MM.1S (cell line): ENCODE data around the gene NCKAP5.

ENCODE experiments used
- DNase-seq: peaks from one replicate; pipeline ENCODE4 v3.0.0-alpha.2; 2015
- H2AFZ ChIP-seq: fragments of 300-600 bp; sonication (generic); 2 replicates; pipeline ENCODE4 v1.6.0; 2016; ENCODE audit warnings: antibody characterized with exemption, low read length
- H3F3A ChIP-seq: fragments of 300-600 bp; sonication (generic); 2 replicates; pipeline ENCODE4 v1.6.1; 2016; ENCODE audit warnings: mild to moderate bottlenecking, antibody characterized with exemption, low read length, moderate library complexity, mixed read lengths; ENCODE audit not compliant: insufficient read depth
- H3K27ac ChIP-seq: fragments of 300-600 bp; sonication (generic); 2 replicates; pipeline ENCODE4 v1.5.1; 2016; ENCODE audit warnings: mild to moderate bottlenecking, low read length
- H3K27me3 ChIP-seq: fragments of 300-600 bp; sonication (generic); replicated peaks from 2 replicates; pipeline ENCODE4 v1.6.0; 2016; ENCODE audit warnings: low read length; ENCODE audit not compliant: insufficient read depth
- H3K36me3 ChIP-seq: fragments of 300-600 bp; sonication (generic); replicated peaks from 2 replicates; pipeline ENCODE4 v1.6.1; 2016; ENCODE audit warnings: mild to moderate bottlenecking, low read length, mixed read lengths; ENCODE audit not compliant: insufficient read depth
- H3K4me1 ChIP-seq: fragments of 300-600 bp; sonication (generic); 2 replicates; pipeline ENCODE4 v1.6.1; 2016; ENCODE audit warnings: low read length, mixed read lengths
- H3K4me2 ChIP-seq: fragments of 300-600 bp; sonication (generic); 2 replicates; pipeline ENCODE4 v1.6.0; 2016; ENCODE audit warnings: low read depth, low read length
- H3K4me3 ChIP-seq: fragments of 300-600 bp; sonication (generic); 2 replicates; pipeline ENCODE4 v1.5.1; 2016; ENCODE audit warnings: low read length, mixed read lengths
- H3K79me2 ChIP-seq: fragments of 300-600 bp; sonication (generic); 2 replicates; pipeline ENCODE4 v1.6.1; 2016; ENCODE audit warnings: mixed run types, low read length, mixed read lengths
- H3K9ac ChIP-seq: fragments of 300-600 bp; sonication (generic); 2 replicates; pipeline ENCODE4 v1.6.1; 2016; ENCODE audit warnings: low read length, mixed read lengths
- H3K9me2 ChIP-seq: fragments of 300-600 bp; sonication (generic); replicated peaks from 2 replicates; pipeline ENCODE4 v1.6.1; 2016; ENCODE audit warnings: mild to moderate bottlenecking, low read length, mixed read lengths; ENCODE audit not compliant: insufficient read depth
- H3K9me3 ChIP-seq: fragments of 300-600 bp; sonication (generic); replicated peaks from 2 replicates; pipeline ENCODE4 v1.6.1; 2016; ENCODE audit warnings: mild to moderate bottlenecking, low read length, mixed read lengths; ENCODE audit not compliant: insufficient read depth
- H4K20me1 ChIP-seq: fragments of 300-600 bp; sonication (generic); 2 replicates; pipeline ENCODE4 v1.6.1; 2016; ENCODE audit warnings: mild to moderate bottlenecking, low read length, moderate library complexity, mixed read lengths; ENCODE audit not compliant: insufficient read depth
- EZH2 ChIP-seq: fragments of 300-600 bp; sonication (generic); optimal IDR thresholded peaks from 2 replicates; pipeline ENCODE3; 2017; ENCODE audit warnings: low read depth, mild to moderate bottlenecking, antibody characterized with exemption, low read length, mixed read lengths
- EZH2phosphoT487 ChIP-seq: fragments of 300-600 bp; sonication (generic); IDR thresholded peaks from 2 replicates; pipeline ENCODE4 v1.6.1; 2018; ENCODE audit warnings: antibody characterized with exemption, low read length
- TF ChIP-seq, protein P1 (sequence below): fragments of 300-600 bp; sonication (generic); IDR thresholded peaks from 2 replicates; pipeline ENCODE4 v1.5.1; 2016; ENCODE audit warnings: antibody characterized with exemption, low read length, mixed read lengths

Gene NCKAP5

GRCh38 chr2:132788310-132788838 lies 779.9 kb downstream of the NCKAP5 start:
- no peaks in the 10 kb centered on the region for H4K20me1 ChIP-seq
- DNase-seq: no peak
- H2AFZ ChIP-seq: no peak overlapping the region
- no peaks in the 10 kb centered on the region for H3K79me2 ChIP-seq
- H3K36me3 ChIP-seq: no peaks in the 10 kb centered on the region
- H3K27ac ChIP-seq: no peak overlapping the region
- no peaks in the 10 kb centered on the region for H3K4me1 ChIP-seq
- TF ChIP-seq EZH2 (no peak), EZH2phosphoT487 (no peak)
- TF ChIP-seq, protein P1, sequence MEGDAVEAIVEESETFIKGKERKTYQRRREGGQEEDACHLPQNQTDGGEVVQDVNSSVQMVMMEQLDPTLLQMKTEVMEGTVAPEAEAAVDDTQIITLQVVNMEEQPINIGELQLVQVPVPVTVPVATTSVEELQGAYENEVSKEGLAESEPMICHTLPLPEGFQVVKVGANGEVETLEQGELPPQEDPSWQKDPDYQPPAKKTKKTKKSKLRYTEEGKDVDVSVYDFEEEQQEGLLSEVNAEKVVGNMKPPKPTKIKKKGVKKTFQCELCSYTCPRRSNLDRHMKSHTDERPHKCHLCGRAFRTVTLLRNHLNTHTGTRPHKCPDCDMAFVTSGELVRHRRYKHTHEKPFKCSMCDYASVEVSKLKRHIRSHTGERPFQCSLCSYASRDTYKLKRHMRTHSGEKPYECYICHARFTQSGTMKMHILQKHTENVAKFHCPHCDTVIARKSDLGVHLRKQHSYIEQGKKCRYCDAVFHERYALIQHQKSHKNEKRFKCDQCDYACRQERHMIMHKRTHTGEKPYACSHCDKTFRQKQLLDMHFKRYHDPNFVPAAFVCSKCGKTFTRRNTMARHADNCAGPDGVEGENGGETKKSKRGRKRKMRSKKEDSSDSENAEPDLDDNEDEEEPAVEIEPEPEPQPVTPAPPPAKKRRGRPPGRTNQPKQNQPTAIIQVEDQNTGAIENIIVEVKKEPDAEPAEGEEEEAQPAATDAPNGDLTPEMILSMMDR: no peak
- no peaks in the 10 kb centered on the region for H3K9me2 ChIP-seq
- H3K9me3 ChIP-seq: no peaks in the 10 kb centered on the region
- no peaks in the 10 kb centered on the region for H3K27me3 ChIP-seq
- H3K9ac ChIP-seq: no peak overlapping the region
- H3K4me2 ChIP-seq: no peak overlapping the region
- H3K4me3 ChIP-seq: no peak overlapping the region
- H3F3A ChIP-seq: no peaks in the 10 kb centered on the region

GRCh38 chr2:132783883-132784282 lies 784.4 kb downstream of the NCKAP5 start:
- Histone ChIP-seq H4K20me1 (no peaks in the 10 kb centered on the region), H3K36me3 (no peaks in the 10 kb centered on the region), H3K9me3 (no peaks in the 10 kb centered on the region), H3K9me2 (no peaks in the 10 kb centered on the region), H3K4me1 (no peaks in the 10 kb centered on the region), H3K79me2 (no peaks in the 10 kb centered on the region), H3K4me3 (no peak overlapping the region), H3K27me3 (no peaks in the 10 kb centered on the region), H3K27ac (no peak overlapping the region), H3F3A (no peaks in the 10 kb centered on the region), H3K4me2 (no peak overlapping the region), H2AFZ (no peak overlapping the region), H3K9ac (no peak overlapping the region)
- TF ChIP-seq EZH2: no peak
- TF ChIP-seq, protein P1: no peak
- DNase-seq: no peak

GRCh38 chr2:132782176-132782783 lies 786.0 kb downstream of the NCKAP5 start:
- TF ChIP-seq EZH2: no peak
- TF ChIP-seq, protein P1: no peak
- TF ChIP-seq EZH2phosphoT487: no peak
- H4K20me1 ChIP-seq: no peaks in the 10 kb centered on the region
- H3K79me2 ChIP-seq: no peaks in the 10 kb centered on the region
- H3K4me2 ChIP-seq: no peak overlapping the region
- no peak overlapping the region for H2AFZ ChIP-seq
- H3F3A ChIP-seq: no peaks in the 10 kb centered on the region
- H3K9ac ChIP-seq: no peak overlapping the region
- H3K9me3 ChIP-seq: no peaks in the 10 kb centered on the region
- no peaks in the 10 kb centered on the region for H3K27me3 ChIP-seq
- no peaks in the 10 kb centered on the region for H3K36me3 ChIP-seq
- no peak overlapping the region for H3K27ac ChIP-seq
- DNase-seq: no peak
- no peaks in the 10 kb centered on the region for H3K4me1 ChIP-seq
- no peaks in the 10 kb centered on the region for H3K9me2 ChIP-seq
- no peak overlapping the region for H3K4me3 ChIP-seq
